ENCODE data around the gene ADRA2C.

ADRA2C gene

DNA sequence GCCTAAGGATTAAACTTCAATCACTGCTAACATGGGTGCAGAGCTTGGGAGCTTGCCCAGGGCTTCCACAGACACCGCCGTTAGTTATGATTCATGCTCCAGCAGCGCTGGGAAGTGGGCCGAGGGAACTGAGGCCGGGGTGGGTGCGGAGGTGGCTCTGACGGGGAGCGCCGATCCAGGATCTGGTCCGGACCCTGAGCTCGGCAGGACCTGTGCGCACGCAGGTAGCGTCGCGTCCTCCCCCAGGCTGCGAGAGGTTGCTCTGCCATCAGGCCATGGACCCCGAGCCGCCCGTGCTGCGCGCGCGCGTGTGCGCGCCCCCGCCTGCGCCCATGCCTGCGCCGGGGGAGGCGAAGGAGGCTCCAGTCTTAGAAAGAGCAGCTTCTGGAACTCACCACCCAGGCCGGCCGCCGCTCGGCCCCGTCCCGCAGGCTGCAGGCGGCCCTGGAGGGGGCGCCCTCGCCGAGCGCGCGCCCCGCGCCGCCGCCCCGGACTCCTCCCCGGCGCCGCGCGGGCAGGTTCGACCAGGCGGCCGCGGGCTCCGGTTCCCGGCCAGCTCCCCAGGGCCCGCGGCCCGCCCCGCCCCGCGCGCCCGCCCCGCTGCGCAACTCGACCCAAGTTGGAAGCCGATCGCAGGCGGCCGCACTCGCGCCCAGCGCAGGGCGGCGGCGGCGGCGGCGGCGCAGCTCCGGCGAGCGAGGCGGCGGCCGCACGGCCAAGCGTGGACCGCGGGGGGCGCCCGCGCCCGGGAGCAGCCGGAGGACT lies 732 bp upstream of the ADRA2C start:
- H3K4me3 ChIP-seq (ENCODE audit: low read length): peak overlapping the region; percentile 69
- H3K36me3 ChIP-seq (ENCODE audit: insufficient read depth, low read depth, low read length): no peaks in the 10 kb centered on the region
- peaks cover 50% of the 10 kb centered on the region for H3K27me3 ChIP-seq (ENCODE audit: insufficient read depth, low read length)
- no peak overlapping the region for H3K27ac ChIP-seq (ENCODE audit: low read length)
- H3K4me1 ChIP-seq (ENCODE audit: insufficient read depth, low read length): no peaks in the 10 kb centered on the region; the same call in 1 of the 2 replicates
- H3K9me3 ChIP-seq (ENCODE audit: insufficient read depth, low read depth, low read length): no peaks in the 10 kb centered on the region
- H3K9ac ChIP-seq (ENCODE audit: low read depth, low read length): peak overlapping the region; percentile 48; the same call in 1 of the 2 replicates

DNA sequence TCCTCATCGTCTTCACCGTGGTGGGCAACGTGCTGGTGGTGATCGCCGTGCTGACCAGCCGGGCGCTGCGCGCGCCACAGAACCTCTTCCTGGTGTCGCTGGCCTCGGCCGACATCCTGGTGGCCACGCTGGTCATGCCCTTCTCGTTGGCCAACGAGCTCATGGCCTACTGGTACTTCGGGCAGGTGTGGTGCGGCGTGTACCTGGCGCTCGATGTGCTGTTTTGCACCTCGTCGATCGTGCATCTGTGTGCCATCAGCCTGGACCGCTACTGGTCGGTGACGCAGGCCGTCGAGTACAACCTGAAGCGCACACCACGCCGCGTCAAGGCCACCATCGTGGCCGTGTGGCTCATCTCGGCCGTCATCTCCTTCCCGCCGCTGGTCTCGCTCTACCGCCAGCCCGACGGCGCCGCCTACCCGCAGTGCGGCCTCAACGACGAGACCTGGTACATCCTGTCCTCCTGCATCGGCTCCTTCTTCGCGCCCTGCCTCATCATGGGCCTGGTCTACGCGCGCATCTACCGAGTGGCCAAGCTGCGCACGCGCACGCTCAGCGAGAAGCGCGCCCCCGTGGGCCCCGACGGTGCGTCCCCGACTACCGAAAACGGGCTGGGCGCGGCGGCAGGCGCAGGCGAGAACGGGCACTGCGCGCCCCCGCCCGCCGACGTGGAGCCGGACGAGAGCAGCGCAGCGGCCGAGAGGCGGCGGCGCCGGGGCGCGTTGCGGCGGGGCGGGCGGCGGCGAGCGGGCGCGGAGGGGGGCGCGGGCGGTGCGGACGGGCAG lies 792 bp downstream of the ADRA2C start:
- Histone ChIP-seq H3K4me3 (ENCODE audit: low read length) (peak overlapping the region; percentile 47; the same call in 1 of the 2 replicates), H3K36me3 (ENCODE audit: insufficient read depth, low read depth, low read length) (no peaks in the 10 kb centered on the region), H3K9me3 (ENCODE audit: insufficient read depth, low read depth, low read length) (no peaks in the 10 kb centered on the region), H3K27me3 (ENCODE audit: insufficient read depth, low read length) (peaks cover 50% of the 10 kb centered on the region), H3K4me1 (ENCODE audit: insufficient read depth, low read length) (no peaks in the 10 kb centered on the region), H3K27ac (ENCODE audit: low read length) (no peak overlapping the region), H3K9ac (ENCODE audit: low read depth, low read length) (no peak overlapping the region)

GRCh38 chr4:3767570-3768288 lies 1.5 kb downstream of the ADRA2C start:
- no peak overlapping the region for H3K4me3 ChIP-seq (ENCODE audit: low read length)
- H3K9me3 ChIP-seq (ENCODE audit: insufficient read depth, low read depth, low read length): no peaks in the 10 kb centered on the region
- no peak overlapping the region for H3K27ac ChIP-seq (ENCODE audit: low read length)
- H3K4me1 ChIP-seq (ENCODE audit: insufficient read depth, low read length): no peaks in the 10 kb centered on the region
- no peaks in the 10 kb centered on the region for H3K36me3 ChIP-seq (ENCODE audit: insufficient read depth, low read depth, low read length)
- H3K27me3 ChIP-seq (ENCODE audit: insufficient read depth, low read length): peaks cover 50% of the 10 kb centered on the region
- no peak overlapping the region for H3K9ac ChIP-seq (ENCODE audit: low read depth, low read length)

GRCh38 chr4:3768842-3769641 lies 2.9 kb downstream of the ADRA2C start:
- Histone ChIP-seq H3K27ac (ENCODE audit: low read length) (no peak overlapping the region), H3K4me3 (ENCODE audit: low read length) (no peak overlapping the region), H3K9ac (ENCODE audit: low read depth, low read length) (no peak overlapping the region), H3K36me3 (ENCODE audit: insufficient read depth, low read depth, low read length) (no peaks in the 10 kb centered on the region), H3K4me1 (ENCODE audit: insufficient read depth, low read length) (no peaks in the 10 kb centered on the region), H3K27me3 (ENCODE audit: insufficient read depth, low read length) (peaks cover 38% of the 10 kb centered on the region), H3K9me3 (ENCODE audit: insufficient read depth, low read depth, low read length) (no peaks in the 10 kb centered on the region)

GRCh38 chr4:3769642-3770184 lies 3.5 kb downstream of the ADRA2C start:
- Histone ChIP-seq H3K9me3 (ENCODE audit: insufficient read depth, low read depth, low read length) (no peaks in the 10 kb centered on the region), H3K36me3 (ENCODE audit: insufficient read depth, low read depth, low read length) (no peaks in the 10 kb centered on the region), H3K9ac (ENCODE audit: low read depth, low read length) (no peak overlapping the region), H3K4me3 (ENCODE audit: low read length) (no peak overlapping the region), H3K27me3 (ENCODE audit: insufficient read depth, low read length) (peaks cover 31% of the 10 kb centered on the region), H3K4me1 (ENCODE audit: insufficient read depth, low read length) (no peaks in the 10 kb centered on the region), H3K27ac (ENCODE audit: low read length) (no peak overlapping the region)

- H3K4me1 ChIP-seq (ENCODE audit: insufficient read depth, low read length): no peaks in the 10 kb centered on the region
- H3K9ac ChIP-seq (ENCODE audit: low read depth, low read length): no peak overlapping the region
- no peak overlapping the region for H3K27ac ChIP-seq (ENCODE audit: low read length)
- no peaks in the 10 kb centered on the region for H3K36me3 ChIP-seq (ENCODE audit: insufficient read depth, low read depth, low read length)
- no peaks in the 10 kb centered on the region for H3K9me3 ChIP-seq (ENCODE audit: insufficient read depth, low read depth, low read length)
- H3K4me3 ChIP-seq (ENCODE audit: low read length): no peak overlapping the region
- H3K27me3 ChIP-seq (ENCODE audit: insufficient read depth, low read length): peaks cover 24% of the 10 kb centered on the region
Observed at GRCh38 chr4:3770323-3771163, 4.4 kb downstream of the ADRA2C start.

GRCh38 chr4:3771164-3771809 lies 5.1 kb downstream of the ADRA2C start:
- no peak overlapping the region for H3K9ac ChIP-seq (ENCODE audit: low read depth, low read length)
- H3K27ac ChIP-seq (ENCODE audit: low read length): no peak overlapping the region
- peaks cover 24% of the 10 kb centered on the region for H3K27me3 ChIP-seq (ENCODE audit: insufficient read depth, low read length)
- no peak overlapping the region for H3K4me3 ChIP-seq (ENCODE audit: low read length)
- H3K36me3 ChIP-seq (ENCODE audit: insufficient read depth, low read depth, low read length): no peaks in the 10 kb centered on the region
- H3K4me1 ChIP-seq (ENCODE audit: insufficient read depth, low read length): no peaks in the 10 kb centered on the region
- H3K9me3 ChIP-seq (ENCODE audit: insufficient read depth, low read depth, low read length): no peaks in the 10 kb centered on the region

- no peaks in the 10 kb centered on the region for H3K9me3 ChIP-seq (ENCODE audit: insufficient read depth, low read depth, low read length)
- no peaks in the 10 kb centered on the region for H3K4me1 ChIP-seq (ENCODE audit: insufficient read depth, low read length)
- no peak overlapping the region for H3K27ac ChIP-seq (ENCODE audit: low read length)
- peaks cover 18% of the 10 kb centered on the region for H3K27me3 ChIP-seq (ENCODE audit: insufficient read depth, low read length)
- H3K4me3 ChIP-seq (ENCODE audit: low read length): no peak overlapping the region
- no peaks in the 10 kb centered on the region for H3K36me3 ChIP-seq (ENCODE audit: insufficient read depth, low read depth, low read length)
- H3K9ac ChIP-seq (ENCODE audit: low read depth, low read length): no peak overlapping the region
Observed at GRCh38 chr4:3771939-3772495, 5.8 kb downstream of the ADRA2C start.

- Histone ChIP-seq H3K9me3 (ENCODE audit: insufficient read depth, low read depth, low read length) (no peaks in the 10 kb centered on the region), H3K9ac (ENCODE audit: low read depth, low read length) (no peak overlapping the region), H3K4me1 (ENCODE audit: insufficient read depth, low read length) (no peaks in the 10 kb centered on the region), H3K27me3 (ENCODE audit: insufficient read depth, low read length) (peaks cover 14% of the 10 kb centered on the region), H3K36me3 (ENCODE audit: insufficient read depth, low read depth, low read length) (no peaks in the 10 kb centered on the region), H3K27ac (ENCODE audit: low read length) (no peak overlapping the region), H3K4me3 (ENCODE audit: low read length) (no peak overlapping the region)
Observed at GRCh38 chr4:3772632-3773031, 6.4 kb downstream of the ADRA2C start.

GRCh38 chr4:3773552-3774001 lies 7.4 kb downstream of the ADRA2C start:
- Histone ChIP-seq H3K9me3 (ENCODE audit: insufficient read depth, low read depth, low read length) (no peaks in the 10 kb centered on the region), H3K27me3 (ENCODE audit: insufficient read depth, low read length) (peaks cover 5% of the 10 kb centered on the region), H3K4me1 (ENCODE audit: insufficient read depth, low read length) (no peaks in the 10 kb centered on the region), H3K4me3 (ENCODE audit: low read length) (no peak overlapping the region), H3K9ac (ENCODE audit: low read depth, low read length) (no peak overlapping the region), H3K27ac (ENCODE audit: low read length) (no peak overlapping the region), H3K36me3 (ENCODE audit: insufficient read depth, low read depth, low read length) (no peaks in the 10 kb centered on the region)

Measured in iPS-20b (cell line).